GM19452 (cell line): ENCODE results near the gene PRDM15.

Experiments used
- ATAC-seq: cut with Tn5 transposase; IDR thresholded peaks from one replicate; pipeline ENCODE4 v1.9.1; 2021; ENCODE audit not compliant: unreplicated experiment

Gene PRDM15

GRCh38 chr21:41865002-41865777, 14.0 kb downstream of the PRDM15 start:
- peak; percentile 44 for ATAC-seq

DNA sequence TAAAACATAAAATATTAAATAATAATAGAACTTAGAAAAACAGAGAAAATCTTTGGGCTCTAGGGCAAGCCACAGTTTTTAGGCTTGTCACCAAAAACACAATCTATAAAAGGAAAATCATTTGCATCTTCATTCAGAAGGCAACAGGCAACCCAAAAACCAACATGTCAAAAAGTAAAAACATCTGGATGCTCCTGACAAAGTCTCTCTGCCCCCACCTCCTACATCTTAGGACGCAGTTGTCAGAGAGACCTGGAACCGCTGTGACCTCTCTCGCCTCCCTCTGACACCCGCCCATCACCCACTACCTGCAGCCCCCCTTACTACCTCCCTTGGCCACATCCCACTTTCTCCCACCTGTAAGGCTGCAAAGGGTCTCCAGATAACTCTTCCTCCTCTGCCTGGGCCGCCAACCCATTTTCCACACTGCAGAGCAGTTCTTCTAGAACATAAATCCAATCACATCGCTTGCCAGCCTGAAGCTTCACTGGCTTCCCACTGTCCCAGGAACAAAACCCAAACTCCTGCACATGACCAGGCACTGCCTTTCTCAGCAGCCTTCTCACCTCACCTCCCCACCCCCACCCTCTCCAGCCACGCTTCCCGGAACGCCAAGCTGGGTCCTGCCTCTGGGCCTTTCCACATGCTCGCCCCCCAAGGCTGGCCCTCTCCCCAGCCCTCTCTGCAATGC, 14.7 kb downstream of the PRDM15 start:
- no peak for ATAC-seq

DNA sequence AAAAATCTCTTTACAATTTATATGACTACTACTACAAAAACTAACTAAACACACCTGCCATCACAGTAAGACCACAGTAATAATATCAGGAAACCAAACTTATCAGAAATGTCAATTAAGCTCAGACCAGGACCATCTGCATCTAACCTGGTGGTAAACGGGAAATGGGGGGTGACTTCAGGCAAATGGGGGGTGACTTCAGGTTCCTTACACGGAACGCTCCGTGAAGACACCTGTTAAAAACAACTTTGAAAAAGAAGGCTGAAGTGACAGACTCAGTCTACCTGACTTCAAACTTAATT, 15.8 kb downstream of the PRDM15 start:
- ATAC-seq: no peak

- ATAC-seq: no peak
Measured at GRCh38 chr21:41861987-41862386, 17.2 kb downstream of the PRDM15 start.

DNA sequence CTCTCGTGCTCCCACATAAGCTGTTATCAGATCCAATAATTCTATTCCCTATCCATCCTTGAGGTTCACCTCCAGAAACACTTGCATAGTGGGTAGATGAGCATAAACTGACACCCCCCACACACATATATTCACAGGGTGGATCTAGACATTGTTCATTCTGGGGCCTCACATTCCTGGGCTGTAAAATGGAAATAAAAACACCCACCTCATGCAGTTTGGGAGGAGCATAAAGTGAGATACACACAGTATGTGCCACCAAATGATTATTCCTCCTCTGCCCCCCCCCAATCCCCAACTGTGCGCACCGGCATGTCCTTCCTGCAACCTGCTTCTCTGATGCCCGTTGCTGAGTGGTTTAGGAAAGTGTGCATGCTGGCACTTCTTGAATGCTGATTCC, 17.9 kb downstream of the PRDM15 start:
- ATAC-seq: no peak

GRCh38 chr21:41859297-41859980, 19.7 kb downstream of the PRDM15 start:
- ATAC-seq: no peak

DNA sequence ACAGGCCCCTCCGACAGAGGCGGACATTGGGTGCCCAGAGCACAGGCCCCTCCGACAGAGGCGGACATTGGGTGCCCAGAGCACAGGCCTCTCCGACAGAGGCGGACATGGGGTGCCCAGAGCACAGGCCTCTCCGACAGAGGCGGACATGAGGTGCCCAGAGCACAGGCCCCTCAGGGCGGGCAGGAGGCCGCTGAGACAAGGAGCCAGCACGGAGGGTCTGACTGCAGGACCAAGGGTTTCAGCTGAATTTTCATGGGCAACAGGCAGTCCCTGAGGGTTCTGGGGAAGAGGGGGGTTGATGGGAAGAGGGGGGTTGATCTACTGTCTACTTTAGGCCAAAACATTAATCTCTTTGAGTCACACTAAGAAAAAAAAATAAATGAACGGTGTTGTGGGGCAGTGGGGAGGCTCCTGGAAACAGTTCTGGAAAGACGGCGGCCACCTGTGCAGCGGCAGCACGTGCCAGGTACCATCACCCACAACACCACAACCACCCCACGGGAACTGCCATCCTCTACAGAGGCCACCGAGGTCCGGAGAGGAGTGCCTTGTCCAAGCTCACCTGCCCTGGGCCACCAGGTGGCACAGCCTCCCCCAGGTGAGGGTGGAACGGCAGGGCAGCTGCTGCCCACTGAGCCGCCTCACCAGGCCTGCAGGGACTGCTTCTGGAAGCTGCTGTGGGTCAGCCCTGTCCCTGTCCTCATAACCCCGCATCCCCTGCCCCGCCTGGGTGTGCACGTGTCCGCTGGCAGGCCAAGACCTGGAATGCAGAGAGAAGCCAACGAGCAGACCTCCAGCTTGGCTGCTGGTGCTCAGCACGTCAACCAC, 20.5 kb downstream of the PRDM15 start:
- ATAC-seq: no peak

- no peak for ATAC-seq
Measured at GRCh38 chr21:41857771-41858300, 21.3 kb downstream of the PRDM15 start.

- ATAC-seq: no peak
Measured at GRCh38 chr21:41856572-41856971, 22.6 kb downstream of the PRDM15 start.

GRCh38 chr21:41854426-41854995, 24.6 kb downstream of the PRDM15 start:
- no peak for ATAC-seq

- ATAC-seq: no peak
Measured at GRCh38 chr21:41852929-41853320, 26.2 kb downstream of the PRDM15 start.

GRCh38 chr21:41852151-41852928, 26.8 kb downstream of the PRDM15 start:
- ATAC-seq: no peak

DNA sequence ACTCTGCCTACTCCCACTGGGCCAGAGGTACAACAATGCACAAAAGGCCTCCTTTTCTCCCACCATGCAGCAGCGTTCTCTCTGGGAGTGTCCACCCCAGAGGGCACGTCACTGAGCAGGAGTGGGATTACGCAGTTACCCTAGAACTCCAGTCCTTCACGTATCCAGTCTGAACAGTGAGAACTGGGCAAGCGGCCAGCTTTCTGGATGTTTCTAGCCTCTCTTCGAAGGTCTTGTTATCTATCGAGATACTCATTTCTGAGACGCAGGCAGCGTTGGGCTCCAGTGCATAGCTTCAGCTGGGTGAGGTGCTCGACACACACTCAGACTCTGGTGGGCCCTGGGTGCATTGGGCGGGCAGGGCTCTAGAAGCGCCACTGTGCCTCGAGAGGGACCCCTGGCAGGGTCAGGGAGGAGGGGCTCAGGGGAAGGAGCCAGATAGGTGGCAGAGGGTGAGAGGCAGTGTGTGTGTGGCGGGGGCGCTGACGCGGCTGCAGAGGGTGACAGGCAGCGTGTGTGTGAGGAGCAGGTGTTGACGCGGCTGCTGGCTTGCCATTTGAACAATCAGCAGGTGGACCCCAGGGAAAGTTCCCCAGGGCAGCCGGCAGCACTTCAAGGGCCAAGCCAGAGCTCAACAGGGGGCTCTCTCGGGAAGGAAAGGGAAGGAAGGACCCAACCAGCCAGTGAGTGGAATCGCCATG, 27.9 kb downstream of the PRDM15 start:
- ATAC-seq: no peak

- no peak for ATAC-seq
Measured at GRCh38 chr21:41850085-41850484, 29.1 kb downstream of the PRDM15 start.

DNA sequence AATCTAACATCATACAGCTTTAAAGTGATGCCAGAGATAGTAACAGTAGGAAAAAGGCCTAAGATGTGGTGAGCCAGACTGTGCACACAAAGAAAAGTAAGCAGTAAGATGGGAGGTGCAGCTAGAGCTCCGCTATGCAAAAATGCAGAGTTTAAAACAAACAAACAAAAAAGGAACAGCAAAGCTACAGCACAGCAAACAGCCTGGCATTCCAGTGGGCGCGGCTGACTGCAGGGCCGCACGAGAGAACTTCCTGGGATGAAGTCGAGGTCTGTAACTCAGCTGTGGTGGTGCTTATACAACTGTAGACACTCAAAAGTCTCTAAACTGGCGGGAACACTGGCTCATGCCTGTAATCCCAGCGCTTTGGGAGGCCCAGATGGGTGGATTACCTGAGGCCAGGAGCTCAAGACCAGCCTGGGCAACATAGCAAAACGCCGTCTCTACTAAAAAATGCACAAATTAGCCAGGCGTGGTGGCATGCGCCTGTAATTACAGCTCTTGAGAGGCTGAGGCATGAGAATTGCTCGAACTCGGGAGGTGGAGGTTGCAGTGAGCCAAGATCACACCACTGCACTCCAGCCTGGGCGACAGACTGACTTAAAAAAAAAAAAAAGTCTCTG, 30.1 kb downstream of the PRDM15 start:
- ATAC-seq: no peak

DNA sequence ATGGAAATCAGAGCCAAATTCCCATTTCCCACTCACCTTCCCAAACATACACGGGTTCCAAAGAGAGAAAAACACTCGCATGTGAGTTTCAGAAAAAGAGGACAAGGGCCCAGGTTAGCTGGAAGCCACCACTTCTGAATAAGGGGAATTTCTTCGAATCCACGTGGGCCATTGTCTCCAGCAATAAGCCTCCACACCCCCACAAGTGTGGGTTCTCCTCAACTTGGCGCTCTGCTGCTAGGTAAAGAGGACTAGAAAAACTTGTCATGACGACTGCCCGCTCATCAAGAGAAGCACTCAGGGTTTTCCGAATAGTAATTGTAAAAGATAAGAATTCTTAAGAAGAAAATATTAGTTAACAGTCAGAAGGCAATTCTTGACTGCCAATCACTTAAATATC, 30.6 kb downstream of the PRDM15 start:
- no peak for ATAC-seq

GRCh38 chr21:41847066-41847804, 31.9 kb downstream of the PRDM15 start:
- no peak for ATAC-seq

GRCh38 chr21:41846536-41846935, 32.6 kb downstream of the PRDM15 start:
- no peak for ATAC-seq
